SK-N-SH treated with all-trans-retinoic acid at 6 μM for 48 hours (cell line): ENCODE measurements around the gene VSNL1.

Experiments
- ATAC-seq: fragments of 200-7000 bp; cut with Tn5 transposase; 3 replicates; pipeline ENCODE4 v1.9.1; 2020; ENCODE audit warnings: mild to moderate bottlenecking, moderate library complexity
- ARNTL ChIP-seq: fragments of 450-650 bp; formaldehyde crosslinking; IDR thresholded peaks from 2 replicates; pipeline ENCODE4 v1.5.0; 2020; ENCODE audit warnings: low read depth, mild to moderate bottlenecking, moderate library complexity, borderline replicate concordance
- BACH2 ChIP-seq: fragments of 250-450 bp; sonication (Bioruptor Pico); IDR thresholded peaks from 2 replicates; pipeline ENCODE4 v1.9.0; 2021; ENCODE audit warnings: mild to moderate bottlenecking, borderline replicate concordance
- CSDC2 ChIP-seq: fragments of 250-450 bp; sonication (Bioruptor Pico); IDR thresholded peaks from 2 replicates; pipeline ENCODE4 v1.5.0; 2020; ENCODE audit warnings: mild to moderate bottlenecking, moderate library complexity
- GLIS3 ChIP-seq: fragments of 250-450 bp; sonication (Bioruptor Pico); IDR thresholded peaks from 2 replicates; pipeline ENCODE4 v1.5.0; 2020; ENCODE audit warnings: mild to moderate bottlenecking, moderate library complexity
- ISL1 ChIP-seq: fragments of 250-450 bp; sonication (Bioruptor Pico); IDR thresholded peaks from 2 replicates; pipeline ENCODE4 v2.1.2; 2022; ENCODE audit warnings: mild to moderate bottlenecking, moderate library complexity
- OSR1 ChIP-seq: fragments of 250-450 bp; sonication (Bioruptor Pico); IDR thresholded peaks from 2 replicates; pipeline ENCODE4 v1.8.0; 2022; ENCODE audit warnings: moderate library complexity, mild to moderate bottlenecking, inconsistent platforms
- PATZ1 ChIP-seq: fragments of 250-450 bp; sonication (Bioruptor Pico); IDR thresholded peaks from 2 replicates; pipeline ENCODE4 v1.8.0; 2020; ENCODE audit warnings: mild to moderate bottlenecking, moderate library complexity, borderline replicate concordance
- PPARA ChIP-seq: fragments of 250-450 bp; sonication (Bioruptor Pico); IDR thresholded peaks from 2 replicates; pipeline ENCODE4 v1.5.0; 2020; ENCODE audit warnings: mild to moderate bottlenecking, borderline replicate concordance
- RARB ChIP-seq: fragments of 250-450 bp; sonication (Bioruptor Pico); IDR thresholded peaks from 2 replicates; pipeline ENCODE4 v1.8.0; 2021; ENCODE audit warnings: mild to moderate bottlenecking, moderate library complexity
- SNAI2 ChIP-seq: fragments of 250-450 bp; sonication (Bioruptor Pico); IDR thresholded peaks from 2 replicates; pipeline ENCODE4 v1.5.0; 2020; ENCODE audit warnings: mild to moderate bottlenecking, moderate library complexity
- TCF4 ChIP-seq: fragments of 250-450 bp; sonication (Bioruptor Pico); IDR thresholded peaks from 2 replicates; pipeline ENCODE4 v1.8.0; 2021; ENCODE audit warnings: mild to moderate bottlenecking, moderate library complexity, borderline replicate concordance
- TOX ChIP-seq: fragments of 250-450 bp; sonication (Bioruptor Pico); IDR thresholded peaks from 2 replicates; pipeline ENCODE4 v1.8.0; 2021; ENCODE audit warnings: mild to moderate bottlenecking, moderate library complexity, borderline replicate concordance
- TSHZ2 ChIP-seq: fragments of 250-450 bp; sonication (Bioruptor Pico); IDR thresholded peaks from 2 replicates; pipeline ENCODE4 v1.5.0; 2020; ENCODE audit warnings: mild to moderate bottlenecking, moderate library complexity
- ZC3H10 ChIP-seq: fragments of 250-450 bp; sonication (Bioruptor Pico); IDR thresholded peaks from 2 replicates; pipeline ENCODE4 v1.5.1; 2021; ENCODE audit warnings: mild to moderate bottlenecking, moderate library complexity
- ZFP3 ChIP-seq: fragments of 250-450 bp; sonication (Bioruptor Pico); IDR thresholded peaks from 2 replicates; pipeline ENCODE4 v1.5.0; 2020; ENCODE audit warnings: mild to moderate bottlenecking, moderate library complexity
- ZFP30 ChIP-seq: fragments of 450-650 bp; formaldehyde crosslinking; IDR thresholded peaks from 2 replicates; pipeline ENCODE4 v1.5.0; 2022; ENCODE audit warnings: mild to moderate bottlenecking, moderate library complexity
- ZNF565 ChIP-seq: fragments of 450-650 bp; formaldehyde crosslinking; conservative IDR thresholded peaks from 2 replicates; pipeline ENCODE4 v1.5.0; 2020; ENCODE audit warnings: low read depth, mild to moderate bottlenecking, moderate library complexity
- ZNF70 ChIP-seq: fragments of 450-650 bp; formaldehyde crosslinking; IDR thresholded peaks from 2 replicates; pipeline ENCODE4 v1.5.0; 2020; ENCODE audit warnings: mild to moderate bottlenecking, moderate library complexity
- TF ChIP-seq, protein P1 (sequence below): fragments of 250-450 bp; sonication (Bioruptor Pico); IDR thresholded peaks from 2 replicates; pipeline ENCODE4 v1.5.1; 2020; ENCODE audit warnings: low read depth, mild to moderate bottlenecking, moderate library complexity
- TF ChIP-seq, protein P2 (sequence below): fragments of 250-450 bp; sonication (Bioruptor Pico); IDR thresholded peaks from 2 replicates; pipeline ENCODE4 v1.5.1; 2021; ENCODE audit warnings: mild to moderate bottlenecking, moderate library complexity
- TF ChIP-seq, protein P3 (sequence below): fragments of 250-450 bp; sonication (Bioruptor Pico); IDR thresholded peaks from 2 replicates; pipeline ENCODE4 v1.8.0; 2021; ENCODE audit warnings: low read depth, mild to moderate bottlenecking, moderate library complexity, borderline replicate concordance

The VSNL1 gene

DNA sequence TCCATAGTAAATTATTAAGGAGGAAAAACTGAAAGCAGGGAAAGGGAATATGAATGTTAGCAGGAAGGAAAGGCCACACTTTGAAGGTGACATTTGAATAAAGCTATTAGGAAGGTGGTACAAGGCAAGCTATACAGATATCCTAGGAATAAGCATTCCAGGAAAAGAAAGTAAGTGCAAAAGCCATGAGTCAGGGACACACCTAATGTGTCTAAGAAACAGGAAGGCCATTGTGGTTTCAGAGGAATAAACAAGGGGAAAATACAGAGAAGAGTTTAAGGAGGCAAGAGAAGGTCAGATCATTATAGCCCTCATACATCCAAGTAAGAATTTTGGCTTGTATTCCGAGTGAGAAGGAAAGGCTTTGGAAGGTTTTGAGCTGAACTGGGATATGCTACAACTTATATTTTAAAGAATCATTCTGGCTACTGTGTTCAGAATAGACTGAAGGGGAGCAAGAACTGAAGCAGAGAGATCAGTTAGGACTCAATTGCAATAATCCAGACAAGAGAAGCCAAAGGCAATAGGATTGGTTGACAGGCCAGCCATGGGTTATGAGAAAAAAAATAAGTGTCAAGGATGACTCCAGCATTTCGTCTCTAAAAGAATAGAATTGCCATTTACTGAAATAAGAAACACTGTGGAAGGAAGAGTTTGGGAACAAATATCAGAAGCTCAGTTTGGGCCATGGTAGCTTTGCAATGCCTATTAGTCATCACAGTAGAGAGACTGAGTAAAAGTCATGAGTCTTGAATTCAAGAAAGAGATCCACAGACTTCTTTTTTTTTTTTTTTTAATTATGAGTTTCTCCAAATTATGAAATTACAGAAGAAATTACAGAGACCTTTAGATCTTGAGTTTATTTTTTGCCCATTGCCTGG lies 33.5 kb upstream of the VSNL1 start:
- ATAC-seq = no peak
- TF ChIP-seq GLIS3 (CRISPR knock-in tag) = no peak
- no peak for TF ChIP-seq BACH2 (CRISPR knock-in tag)
- TF ChIP-seq TSHZ2 (CRISPR knock-in tag) = no peak
- no peak for TF ChIP-seq SNAI2
- TF ChIP-seq OSR1 = no peak
- TF ChIP-seq ARNTL (CRISPR knock-in tag) = no peak

DNA sequence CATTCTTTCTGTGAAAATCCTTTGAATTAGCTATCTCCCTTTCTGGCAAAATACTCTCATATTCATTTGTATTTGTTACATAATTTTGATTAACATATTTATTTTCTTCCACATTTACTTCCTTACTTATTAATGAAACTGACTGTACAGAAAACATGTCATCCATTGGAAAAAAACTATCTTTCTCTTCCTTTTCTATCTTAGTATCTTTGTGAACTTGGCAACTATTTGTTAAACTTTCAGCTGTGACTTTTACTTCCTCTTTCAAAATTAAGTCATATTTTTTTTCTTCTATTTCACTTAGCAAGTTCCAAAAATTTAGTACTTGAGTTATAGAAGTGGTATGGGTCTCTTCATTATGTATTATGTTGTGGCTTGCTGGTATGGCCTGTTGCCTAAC lies 24.8 kb upstream of the VSNL1 start:
- TF ChIP-seq PATZ1 (CRISPR knock-in tag) (no peak), ZFP3 (CRISPR knock-in tag) (no peak), PPARA (no peak), SNAI2 (no peak), BACH2 (CRISPR knock-in tag) (no peak), ZNF70 (CRISPR knock-in tag) (no peak), RARB (CRISPR knock-in tag) (no peak), ZFP30 (CRISPR knock-in tag) (no peak), TCF4 (CRISPR knock-in tag) (no peak), TOX (CRISPR knock-in tag) (no peak), ZC3H10 (CRISPR knock-in tag) (no peak), CSDC2 (CRISPR knock-in tag) (no peak), GLIS3 (CRISPR knock-in tag) (no peak)
- TF ChIP-seq, protein P1, sequence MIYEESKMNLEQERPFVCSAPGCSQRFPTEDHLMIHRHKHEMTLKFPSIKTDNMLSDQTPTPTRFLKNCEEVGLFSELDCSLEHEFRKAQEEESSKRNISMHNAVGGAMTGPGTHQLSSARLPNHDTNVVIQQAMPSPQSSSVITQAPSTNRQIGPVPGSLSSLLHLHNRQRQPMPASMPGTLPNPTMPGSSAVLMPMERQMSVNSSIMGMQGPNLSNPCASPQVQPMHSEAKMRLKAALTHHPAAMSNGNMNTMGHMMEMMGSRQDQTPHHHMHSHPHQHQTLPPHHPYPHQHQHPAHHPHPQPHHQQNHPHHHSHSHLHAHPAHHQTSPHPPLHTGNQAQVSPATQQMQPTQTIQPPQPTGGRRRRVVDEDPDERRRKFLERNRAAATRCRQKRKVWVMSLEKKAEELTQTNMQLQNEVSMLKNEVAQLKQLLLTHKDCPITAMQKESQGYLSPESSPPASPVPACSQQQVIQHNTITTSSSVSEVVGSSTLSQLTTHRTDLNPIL (CRISPR knock-in tag) = no peak
- TF ChIP-seq, protein P2, sequence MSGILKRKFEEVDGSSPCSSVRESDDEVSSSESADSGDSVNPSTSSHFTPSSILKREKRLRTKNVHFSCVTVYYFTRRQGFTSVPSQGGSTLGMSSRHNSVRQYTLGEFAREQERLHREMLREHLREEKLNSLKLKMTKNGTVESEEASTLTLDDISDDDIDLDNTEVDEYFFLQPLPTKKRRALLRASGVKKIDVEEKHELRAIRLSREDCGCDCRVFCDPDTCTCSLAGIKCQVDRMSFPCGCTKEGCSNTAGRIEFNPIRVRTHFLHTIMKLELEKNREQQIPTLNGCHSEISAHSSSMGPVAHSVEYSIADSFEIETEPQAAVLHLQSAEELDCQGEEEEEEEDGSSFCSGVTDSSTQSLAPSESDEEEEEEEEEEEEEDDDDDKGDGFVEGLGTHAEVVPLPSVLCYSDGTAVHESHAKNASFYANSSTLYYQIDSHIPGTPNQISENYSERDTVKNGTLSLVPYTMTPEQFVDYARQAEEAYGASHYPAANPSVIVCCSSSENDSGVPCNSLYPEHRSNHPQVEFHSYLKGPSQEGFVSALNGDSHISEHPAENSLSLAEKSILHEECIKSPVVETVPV (CRISPR knock-in tag) = no peak
- TF ChIP-seq, protein P3, sequence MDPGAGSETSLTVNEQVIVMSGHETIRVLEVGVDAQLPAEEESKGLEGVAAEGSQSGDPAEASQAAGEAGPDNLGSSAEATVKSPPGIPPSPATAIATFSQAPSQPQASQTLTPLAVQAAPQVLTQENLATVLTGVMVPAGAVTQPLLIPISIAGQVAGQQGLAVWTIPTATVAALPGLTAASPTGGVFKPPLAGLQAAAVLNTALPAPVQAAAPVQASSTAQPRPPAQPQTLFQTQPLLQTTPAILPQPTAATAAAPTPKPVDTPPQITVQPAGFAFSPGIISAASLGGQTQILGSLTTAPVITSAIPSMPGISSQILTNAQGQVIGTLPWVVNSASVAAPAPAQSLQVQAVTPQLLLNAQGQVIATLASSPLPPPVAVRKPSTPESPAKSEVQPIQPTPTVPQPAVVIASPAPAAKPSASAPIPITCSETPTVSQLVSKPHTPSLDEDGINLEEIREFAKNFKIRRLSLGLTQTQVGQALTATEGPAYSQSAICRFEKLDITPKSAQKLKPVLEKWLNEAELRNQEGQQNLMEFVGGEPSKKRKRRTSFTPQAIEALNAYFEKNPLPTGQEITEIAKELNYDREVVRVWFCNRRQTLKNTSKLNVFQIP = no peak
- ATAC-seq = no peak

DNA sequence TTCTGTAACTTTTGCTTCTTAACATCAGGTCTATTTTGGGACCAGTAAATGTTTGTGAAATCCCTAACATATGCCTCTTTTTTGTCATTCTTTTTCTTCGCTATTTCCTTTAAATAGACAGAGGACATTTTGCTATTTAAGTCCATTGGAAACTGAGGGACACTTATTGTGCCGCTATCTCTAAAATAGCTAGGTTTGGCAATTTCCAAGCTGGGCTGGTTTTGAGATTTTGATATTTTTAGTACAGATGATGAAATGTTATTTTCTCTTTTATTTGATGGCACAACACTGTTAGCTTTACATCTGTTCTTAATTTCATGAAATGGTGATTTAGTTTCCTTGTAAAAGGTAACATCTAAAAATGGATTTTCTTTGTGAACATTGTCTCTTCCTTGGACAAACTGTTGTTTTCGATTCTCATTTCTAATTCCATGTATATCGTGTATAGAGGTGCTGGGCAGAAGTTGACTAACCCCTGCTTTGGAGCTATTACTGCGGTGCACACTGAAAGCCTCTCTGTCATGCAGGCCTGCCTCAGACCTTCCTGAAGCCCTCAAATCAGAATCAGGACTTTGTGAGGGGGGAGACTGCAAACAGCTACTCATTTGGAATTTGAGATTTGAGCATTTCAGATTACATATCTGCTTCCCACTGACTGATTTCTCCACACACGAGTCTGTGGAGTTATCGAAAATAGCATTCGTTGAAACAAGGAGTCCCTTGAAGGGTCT lies 22.9 kb upstream of the VSNL1 start:
- peak; percentile 45 for ATAC-seq
- no peak for TF ChIP-seq ISL1 (CRISPR knock-in tag)
- no peak for TF ChIP-seq CSDC2 (CRISPR knock-in tag)
- TF ChIP-seq, protein P3 = no peak
- no peak for TF ChIP-seq ZC3H10 (CRISPR knock-in tag)
- TF ChIP-seq ZNF565 (CRISPR knock-in tag) = no peak
